ENCODE measurements around the gene MIEF1.

The MIEF1 gene

DNA sequence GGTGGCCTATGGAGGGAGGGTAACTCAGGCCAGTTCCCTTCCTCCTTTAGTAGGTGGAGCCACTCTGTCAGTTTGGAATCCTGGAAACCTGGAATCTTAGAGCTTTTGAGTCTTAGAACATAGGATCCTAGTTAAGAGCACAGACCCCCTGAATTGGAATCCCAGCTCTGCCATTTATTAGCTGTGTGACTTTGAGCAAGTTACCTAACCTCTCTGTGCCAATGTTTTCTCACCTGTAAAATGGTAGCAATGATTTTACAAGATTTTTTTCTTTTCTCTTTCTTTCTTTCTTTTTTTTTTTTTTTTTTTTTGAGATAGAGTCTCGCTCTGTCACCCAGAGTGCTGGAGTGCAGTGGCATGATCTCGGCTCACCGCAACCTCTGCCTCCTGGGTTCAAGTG, 51.3 kb downstream of the MIEF1 start:
- H3K4me3 ChIP-seq (replicated peaks in 1 of 2; ENCODE audit: low read depth in 2 of 2, low read length in 2 of 2), result no peak overlapping the region
- TF ChIP-seq CTCF (IDR thresholded peaks at IDR 0.05; ENCODE audit: low read depth, low read length), result no peak
- DNase-seq (ENCODE audit: low read depth in 2 of 2), result no peak

DNA sequence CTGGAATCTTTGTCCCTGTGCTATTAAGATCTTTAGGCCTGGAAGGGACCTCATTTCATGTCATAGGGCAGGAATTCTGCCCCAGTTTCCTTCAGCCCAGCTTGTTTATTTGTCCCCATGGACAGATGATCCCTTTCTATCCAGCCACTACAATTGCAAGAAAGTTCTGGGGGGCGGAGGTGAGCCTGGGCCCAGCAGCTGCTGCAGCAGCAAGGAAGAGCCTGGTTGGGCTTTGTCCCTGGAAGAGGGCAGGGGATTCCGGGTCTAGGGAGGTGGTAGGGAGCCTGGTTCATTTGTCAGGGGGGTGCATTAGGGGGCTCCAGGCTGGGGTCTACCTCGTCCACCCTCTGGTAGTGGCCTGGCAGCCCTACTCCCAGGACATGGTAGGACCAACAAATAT, 52.1 kb downstream of the MIEF1 start:
- H3K4me3 ChIP-seq (replicated peaks in 1 of 2; ENCODE audit: low read depth in 2 of 2, low read length in 2 of 2), result no peak overlapping the region
- DNase-seq (ENCODE audit: low read depth in 2 of 2), result no peak
- TF ChIP-seq CTCF (IDR thresholded peaks at IDR 0.05; ENCODE audit: low read depth, low read length), result no peak

- no peak overlapping the region for H3K4me3 ChIP-seq (replicated peaks in 1 of 2; ENCODE audit: low read depth in 2 of 2, low read length in 2 of 2)
- peak; percentile 8 to 22 for DNase-seq (ENCODE audit: low read depth in 2 of 2)
- no peak for TF ChIP-seq CTCF (IDR thresholded peaks at IDR 0.05; ENCODE audit: low read depth, low read length)
These were observed 55.1 kb downstream of the MIEF1 start for GRCh38 chr22:39556970-39557841.

- no peak for TF ChIP-seq CTCF (IDR thresholded peaks at IDR 0.05; ENCODE audit: low read depth, low read length)
- DNase-seq (ENCODE audit: low read depth in 2 of 2), result no peak
- no peak overlapping the region for H3K4me3 ChIP-seq (replicated peaks in 1 of 2; ENCODE audit: low read depth in 2 of 2, low read length in 2 of 2)
These were observed 56.2 kb downstream of the MIEF1 start for GRCh38 chr22:39558254-39558727.

- no peak overlapping the region for H3K4me3 ChIP-seq (replicated peaks in 1 of 2; ENCODE audit: low read depth in 2 of 2, low read length in 2 of 2)
These were observed 56.9 kb downstream of the MIEF1 start for GRCh38 chr22:39558950-39559349.

DNA sequence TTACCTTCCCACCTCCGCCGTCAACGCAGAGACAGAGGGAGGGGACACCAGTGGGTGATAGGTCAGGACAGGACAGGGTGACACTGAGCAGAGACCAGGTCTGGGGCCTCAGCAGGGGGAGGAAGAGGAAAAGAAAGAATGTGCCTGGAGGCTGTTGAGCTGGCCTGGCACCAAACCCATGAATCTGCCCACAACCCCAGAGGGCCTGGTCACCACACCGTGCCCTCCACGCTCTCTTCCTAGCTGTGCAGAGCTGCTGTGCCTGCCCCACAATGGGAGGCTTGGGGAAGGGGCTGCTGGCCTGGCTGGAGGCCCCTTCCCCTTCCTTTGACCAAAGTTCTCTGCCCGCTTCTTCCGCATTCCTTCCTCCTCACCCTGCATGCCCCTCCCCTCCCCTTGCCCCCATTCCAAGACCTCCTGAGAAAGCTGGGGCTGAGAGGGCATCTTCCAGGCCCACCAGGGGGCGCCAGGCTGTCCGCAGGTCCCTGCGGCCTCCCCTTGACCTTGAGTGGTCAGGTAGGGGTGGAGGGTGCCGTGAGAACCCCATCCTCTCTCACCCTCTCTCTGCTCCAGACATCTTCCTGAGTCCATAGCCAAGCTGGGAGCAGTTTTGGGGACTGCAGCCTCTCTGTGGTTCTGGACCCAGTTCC, 57.5 kb downstream of the MIEF1 start:
- no peak overlapping the region for H3K4me3 ChIP-seq (replicated peaks in 1 of 2; ENCODE audit: low read depth in 2 of 2, low read length in 2 of 2)
- peak in 1 of 2 donors; percentile 12 for DNase-seq (ENCODE audit: low read depth in 2 of 2)
- TF ChIP-seq CTCF (IDR thresholded peaks at IDR 0.05; ENCODE audit: low read depth, low read length), result peak; percentile 70

More at GRCh38 chr22:39558950-39559349, 56.9 kb downstream of the MIEF1 start:
- DNase-seq (ENCODE audit: low read depth in 2 of 2), result no peak
- TF ChIP-seq CTCF (IDR thresholded peaks at IDR 0.05; ENCODE audit: low read depth, low read length), result no peak

Data from cardiac fibroblast (primary cell).